ENCODE measurements around the gene ZDHHC12. TPM values are rescaled to one million over a fixed set of nuclear protein-coding genes. Genes with fewer than 3 reads are reported as not detected.
A peak's percentile ranks its signal among the peaks of the same experiment; 100 is the strongest.

ZDHHC12 gene
- total RNA-seq, 2 donors from 2014 or later: 37.0 to 70.3 TPM

DNA sequence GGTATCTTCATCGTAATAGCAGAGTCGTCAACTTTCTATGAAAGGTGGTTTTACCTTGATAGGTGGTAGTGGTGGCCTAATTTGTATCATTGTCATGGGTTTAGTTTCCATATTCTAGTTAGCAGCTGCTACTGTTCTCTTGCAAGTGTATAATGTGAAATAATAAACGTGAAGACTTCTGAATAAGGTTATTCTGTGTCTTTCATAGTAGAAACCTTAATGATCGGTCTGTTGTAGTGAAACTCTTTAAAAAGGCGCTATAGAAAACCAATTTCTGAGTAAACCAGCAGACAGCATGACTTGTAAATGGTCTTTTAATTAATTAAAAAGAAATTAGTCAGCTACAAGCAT lies 33.3 kb downstream of the ZDHHC12 start:
- Histone ChIP-seq H3K36me3 (peaks cover 25% of the 10 kb centered on the region), H3K27me3 (replicated peaks; ENCODE audit: insufficient read depth) (no peaks in the 10 kb centered on the region), H3K27ac (no peak overlapping the region), H3K9me3 (no peaks in the 10 kb centered on the region), H3K4me3 (peak overlapping the region; percentile 79), H3K4me1 (ENCODE audit: control insufficient read depth in 1 of 2, low read depth in 2 of 2) (peaks cover 12 to 16% of the 10 kb centered on the region in 2 donors)
- TF ChIP-seq CTCF (IDR thresholded peaks at IDR 0.05): no peak
- DNase-seq (ENCODE audit: low spot score) (no peak), ATAC-seq (ENCODE audit: insufficient number of reproducible peaks, low FRiP score, low read depth) (no peak)

DNA sequence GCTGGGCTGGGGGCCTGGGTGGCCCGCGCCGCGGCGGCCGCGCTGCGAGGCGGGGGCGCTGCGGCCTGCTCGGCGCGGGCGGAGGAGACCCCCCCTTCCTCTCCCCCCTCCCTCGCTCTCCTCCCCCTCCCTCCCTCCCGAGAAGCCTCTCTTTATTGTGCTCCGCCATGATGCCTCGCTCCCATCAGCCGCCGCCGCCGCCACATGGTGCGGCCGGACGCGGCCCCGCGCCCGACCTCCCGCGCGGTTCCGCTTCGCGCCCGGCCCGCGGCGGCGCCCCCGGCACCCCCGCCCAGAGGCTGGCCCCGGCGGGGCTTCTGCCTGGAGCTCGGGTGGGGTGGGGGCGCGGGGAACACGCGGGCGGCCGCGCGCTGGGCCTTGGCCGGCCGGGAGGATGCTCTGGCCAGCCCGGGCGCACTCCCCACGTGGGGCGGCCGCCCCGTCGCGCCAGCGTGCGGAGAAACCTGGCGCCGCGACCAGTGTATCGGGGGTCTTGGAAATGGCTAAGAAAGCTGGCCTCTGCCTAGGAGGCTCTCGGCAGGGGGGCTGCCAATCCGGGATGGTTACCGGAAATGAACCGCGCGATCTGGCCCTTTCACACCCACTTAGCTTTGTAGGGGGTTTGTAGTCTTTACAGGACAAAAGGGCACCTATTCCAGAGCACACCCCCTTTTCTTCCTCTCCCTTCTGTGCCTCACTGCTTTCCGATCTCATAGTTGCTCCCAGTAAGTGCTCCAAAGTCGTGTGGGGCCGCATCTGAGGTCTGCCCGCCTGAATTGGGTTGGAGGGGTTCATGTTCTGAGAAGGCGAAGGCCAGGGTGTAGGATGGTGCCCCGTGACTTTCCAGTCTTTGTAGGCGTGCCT lies 33.9 kb downstream of the ZDHHC12 start:
- peaks cover 12 to 16% of the 10 kb centered on the region in 2 donors for H3K4me1 ChIP-seq (ENCODE audit: control insufficient read depth in 1 of 2, low read depth in 2 of 2)
- DNase-seq (ENCODE audit: low spot score): no peak
- no peaks in the 10 kb centered on the region for H3K9me3 ChIP-seq
- H3K4me3 ChIP-seq: peak overlapping the region; percentile 79
- H3K27ac ChIP-seq: no peak overlapping the region
- H3K36me3 ChIP-seq: peaks cover 22% of the 10 kb centered on the region
- ATAC-seq (ENCODE audit: insufficient number of reproducible peaks, low FRiP score, low read depth): no peak
- H3K27me3 ChIP-seq (replicated peaks; ENCODE audit: insufficient read depth): no peaks in the 10 kb centered on the region
- no peak for TF ChIP-seq CTCF (IDR thresholded peaks at IDR 0.05)

DNA sequence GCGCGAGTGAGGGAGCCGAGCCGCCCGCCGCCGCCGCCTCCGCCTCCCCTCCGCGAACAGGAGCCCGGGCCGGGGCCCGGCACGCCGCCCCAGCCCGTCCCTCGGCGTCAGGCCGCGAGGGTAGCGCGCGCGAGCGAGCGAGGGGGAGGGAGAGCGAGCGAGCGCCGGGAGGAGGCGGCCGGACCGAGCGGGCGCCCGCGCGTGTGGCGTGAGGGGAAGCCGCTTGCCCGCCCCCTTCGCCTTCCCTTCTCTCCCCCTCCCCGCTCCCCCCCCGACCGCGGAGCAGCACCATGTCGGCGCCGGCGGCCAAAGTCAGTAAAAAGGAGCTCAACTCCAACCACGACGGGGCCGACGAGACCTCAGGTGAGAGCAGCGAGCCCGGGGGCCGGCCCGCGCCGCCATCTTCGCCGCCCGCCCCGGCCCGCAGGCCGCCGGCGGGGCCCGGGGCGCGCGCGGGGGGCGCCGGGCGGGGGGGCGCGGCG lies 34.6 kb downstream of the ZDHHC12 start:
- no peak for ATAC-seq (ENCODE audit: insufficient number of reproducible peaks, low FRiP score, low read depth)
- peak overlapping the region; percentile 74 to 85 for H3K27ac ChIP-seq
- no peaks in the 10 kb centered on the region for H3K9me3 ChIP-seq
- TF ChIP-seq CTCF (IDR thresholded peaks at IDR 0.05): no peak
- no peaks in the 10 kb centered on the region for H3K27me3 ChIP-seq (replicated peaks; ENCODE audit: insufficient read depth)
- H3K4me3 ChIP-seq: peak overlapping the region; percentile 92
- H3K36me3 ChIP-seq: peaks cover 18% of the 10 kb centered on the region
- DNase-seq (ENCODE audit: low spot score): no peak
- peaks cover 16 to 22% of the 10 kb centered on the region in 2 donors for H3K4me1 ChIP-seq (ENCODE audit: control insufficient read depth in 1 of 2, low read depth in 2 of 2)

GRCh38 chr9:128688501-128689292 lies 35.2 kb downstream of the ZDHHC12 start, which contains the start of gene SET:
Gene SET, plus strand, starts transcription at chr9:128689222. Its CDS starts 361 bp downstream, at chr9:128689583.
- peak; percentile 85 for ATAC-seq (ENCODE audit: insufficient number of reproducible peaks, low FRiP score, low read depth)
- Histone ChIP-seq H3K27ac (peak within 1 kb of the TSS; percentile 85 to 88), H3K4me1 (ENCODE audit: control insufficient read depth in 1 of 2, low read depth in 2 of 2) (peaks cover 16 to 28% of the 10 kb centered on the region in 2 donors)

More at GRCh38 chr9:128688501-128689292, 35.2 kb downstream of the ZDHHC12 start, which contains the start of gene SET:
- DNase-seq (ENCODE audit: low spot score): peak; percentile 69
- H3K4me3 ChIP-seq: peak within 1 kb of the TSS; percentile 92
- H3K27me3 ChIP-seq (replicated peaks; ENCODE audit: insufficient read depth): no peaks in the 10 kb centered on the region
- TF ChIP-seq CTCF (IDR thresholded peaks at IDR 0.05): no peak
- peaks cover 14% of the 10 kb centered on the region for H3K36me3 ChIP-seq
- no peaks in the 10 kb centered on the region for H3K9me3 ChIP-seq

Data from thoracic aorta (tissue), 2 donors.